GM15510 (cell line): Measurements from ENCODE around the gene MIB1.

Experiments
- POLR2A ChIP-seq: IDR thresholded peaks from 3 replicates; pipeline ENCODE4 v1.6.1; 2011; ENCODE audit warnings: borderline replicate concordance; ENCODE audit not compliant: insufficient read length; ENCODE audit errors: extremely low read depth

Gene MIB1

DNA sequence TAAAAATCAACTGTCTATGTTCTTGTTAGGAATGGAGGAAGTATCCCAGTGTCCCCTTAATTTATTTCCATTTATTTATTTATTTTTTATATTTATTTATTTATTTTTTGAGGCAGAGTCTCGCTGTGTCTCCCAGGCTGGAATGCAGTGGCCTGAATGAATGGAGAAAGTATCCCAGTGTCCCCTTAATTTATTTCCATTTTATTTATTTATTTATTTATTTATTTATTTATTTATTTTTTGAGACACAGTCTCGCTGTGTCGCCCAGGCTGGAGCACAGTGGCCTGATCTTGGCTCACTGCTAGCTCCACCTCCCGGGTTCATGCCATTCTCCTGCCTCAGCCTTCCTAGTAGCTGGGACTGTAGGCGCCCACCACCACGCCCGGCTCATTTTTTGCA is 34.1 kb downstream of the MIB1 start:
- no peak for TF ChIP-seq POLR2A

DNA sequence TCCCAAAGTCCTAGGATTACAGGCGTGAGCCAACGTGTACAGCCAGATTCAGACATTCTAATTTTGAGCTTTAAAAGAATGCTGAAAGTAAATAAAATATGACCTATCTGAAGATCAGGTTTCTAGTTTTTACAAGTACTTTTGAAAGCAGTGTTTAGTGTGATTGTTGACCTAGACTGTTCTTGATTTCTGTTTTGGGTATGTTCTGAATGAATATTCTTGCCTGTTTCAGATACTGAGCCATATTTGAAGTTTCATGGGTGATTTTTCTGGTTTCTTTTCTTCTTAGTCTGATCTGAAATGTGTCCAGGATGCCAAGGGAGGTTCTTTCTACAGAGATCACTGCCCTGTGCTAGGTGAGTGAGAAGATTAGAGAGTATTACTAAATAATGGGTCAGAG is 37.2 kb downstream of the MIB1 start:
- no peak for TF ChIP-seq POLR2A

DNA sequence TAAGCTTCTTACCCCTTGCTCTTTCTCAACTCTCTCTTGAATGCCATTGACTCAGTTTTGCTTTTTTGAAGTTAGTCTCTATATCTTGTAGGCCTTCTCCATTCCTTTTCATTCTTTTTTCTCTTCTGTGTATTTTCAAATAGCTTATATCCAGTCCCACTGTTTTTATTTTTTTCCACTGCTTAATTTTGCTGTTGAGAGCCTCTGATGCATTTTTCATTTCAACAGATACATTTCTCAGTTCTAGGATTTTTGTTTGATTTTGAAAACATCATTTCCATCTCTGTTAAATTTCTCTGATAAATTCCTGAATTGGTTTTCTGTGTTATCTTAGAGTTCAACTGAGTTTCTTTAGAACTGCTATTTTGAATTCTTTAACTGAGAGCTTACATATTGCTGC is 45.9 kb downstream of the MIB1 start:
- no peak for TF ChIP-seq POLR2A

DNA sequence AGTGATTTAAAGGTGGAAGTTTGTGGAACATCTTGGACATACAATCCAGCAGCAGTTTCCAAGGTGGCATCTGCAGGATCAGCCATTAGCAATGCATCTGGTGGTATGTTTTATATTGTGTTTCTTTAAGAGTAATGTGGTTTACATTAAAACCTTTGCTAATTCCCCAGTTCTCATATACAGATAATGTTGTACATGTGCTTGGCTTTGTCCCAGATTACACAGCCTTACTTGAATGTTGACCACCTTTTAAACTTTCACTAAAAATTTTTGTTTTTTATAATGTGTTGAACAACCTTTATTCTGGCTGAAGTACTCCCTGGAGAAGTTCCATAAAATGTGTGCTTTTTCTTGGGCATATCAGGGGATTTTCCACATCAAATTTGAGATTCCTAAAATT is 57.5 kb downstream of the MIB1 start:
- TF ChIP-seq POLR2A: no peak

GRCh38 chr18:21799721-21800120 is 59.1 kb downstream of the MIB1 start:
- TF ChIP-seq POLR2A: no peak

- no peak for TF ChIP-seq POLR2A
These were observed 62.9 kb downstream of the MIB1 start for GRCh38 chr18:21803495-21803894.

- TF ChIP-seq POLR2A: no peak
These were observed 65.3 kb downstream of the MIB1 start for GRCh38 chr18:21805771-21806366.

DNA sequence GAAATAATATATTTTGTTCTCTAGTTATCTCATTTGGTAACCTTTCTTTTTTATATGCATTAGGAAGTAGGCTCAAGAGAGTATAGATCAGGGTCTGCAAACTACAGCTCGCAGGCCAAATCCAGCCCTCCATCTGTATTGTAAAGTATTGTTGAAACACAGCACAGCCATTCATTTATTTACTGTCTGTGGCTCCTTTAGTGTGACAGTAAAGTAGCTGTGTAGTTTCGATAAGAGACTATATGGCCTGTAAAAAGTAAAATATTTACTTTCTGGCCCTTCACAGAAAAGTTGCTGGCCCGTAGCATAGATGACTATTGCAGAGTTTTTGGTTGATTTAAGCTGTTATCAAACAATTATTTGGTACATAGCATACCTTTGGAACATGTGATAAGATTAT is 67.6 kb downstream of the MIB1 start:
- TF ChIP-seq POLR2A: no peak

DNA sequence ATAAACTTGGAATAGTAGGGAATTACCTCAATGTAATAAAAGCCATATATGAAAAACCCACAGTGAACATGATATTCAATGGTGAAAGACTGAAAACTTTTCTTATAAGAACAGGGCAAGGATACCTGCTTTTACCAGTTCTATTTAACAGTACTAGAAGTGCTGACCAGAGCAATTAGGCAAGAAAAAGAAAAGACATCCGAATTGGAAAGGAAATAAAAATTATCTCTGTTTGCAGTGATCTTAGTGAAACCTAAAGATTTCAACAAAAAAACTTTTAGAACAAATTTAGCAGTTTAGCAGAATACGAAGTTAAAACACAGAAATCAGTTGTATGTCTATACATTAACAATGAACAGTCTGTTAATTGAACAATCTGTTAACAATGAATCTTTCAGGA is 69.1 kb downstream of the MIB1 start:
- no peak for TF ChIP-seq POLR2A

GRCh38 chr18:21815101-21815500 is 74.5 kb downstream of the MIB1 start:
- TF ChIP-seq POLR2A: no peak

DNA sequence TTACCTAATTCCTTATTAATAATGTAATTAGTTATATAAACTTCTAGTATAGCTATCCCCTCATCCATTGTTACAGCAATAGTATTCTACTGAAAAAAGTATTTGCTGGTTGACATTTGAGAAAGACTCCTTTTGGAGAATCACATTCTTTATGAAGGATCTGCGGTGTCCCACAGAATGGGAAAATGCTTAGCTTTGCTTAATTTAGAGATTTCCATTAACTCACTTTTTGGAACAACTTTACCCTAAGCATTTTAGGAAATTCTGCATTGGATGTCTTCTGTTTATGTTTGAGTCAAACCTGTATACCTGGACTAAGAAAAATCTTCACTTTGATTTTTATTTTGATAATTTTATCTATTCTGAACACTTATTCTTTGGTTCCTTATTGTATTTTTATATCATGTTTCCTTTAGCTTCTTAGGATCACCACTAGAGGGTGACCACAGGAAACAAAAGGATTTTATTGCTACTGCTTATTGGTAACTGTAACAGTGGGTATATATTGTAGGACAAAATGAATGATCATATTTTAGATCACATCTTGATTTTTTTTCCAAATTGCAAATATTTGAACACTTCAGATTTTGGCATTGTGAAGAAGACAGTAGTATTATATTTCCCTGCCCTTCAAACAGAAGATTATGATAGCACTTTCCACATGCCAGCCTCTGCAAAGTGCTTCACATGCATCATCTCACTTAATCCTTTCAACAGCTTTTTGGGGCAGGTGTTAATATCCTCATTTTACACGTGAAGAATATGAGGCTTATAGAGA is 79.6 kb downstream of the MIB1 start:
- TF ChIP-seq POLR2A: no peak

GRCh38 chr18:21820811-21821143 is 80.2 kb downstream of the MIB1 start:
- TF ChIP-seq POLR2A: no peak

DNA sequence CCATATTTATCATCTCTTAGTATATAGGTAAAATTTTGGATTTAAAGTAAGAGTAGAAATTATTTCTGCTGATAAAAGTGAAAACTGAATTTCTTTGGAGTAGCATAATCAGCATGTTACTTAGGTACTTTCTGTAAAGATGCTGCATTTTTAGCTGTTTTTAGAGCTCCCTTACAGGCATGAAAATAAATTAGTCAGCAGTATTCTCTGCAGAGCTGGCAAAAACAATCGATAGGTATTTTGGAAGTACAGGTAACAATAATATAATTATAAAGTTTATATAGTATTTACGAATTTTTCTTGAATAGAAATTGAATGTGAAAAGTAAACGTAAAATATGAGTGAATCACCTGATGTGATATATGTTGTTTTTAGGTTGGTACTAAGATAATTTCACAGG is 83.3 kb downstream of the MIB1 start:
- no peak for TF ChIP-seq POLR2A

DNA sequence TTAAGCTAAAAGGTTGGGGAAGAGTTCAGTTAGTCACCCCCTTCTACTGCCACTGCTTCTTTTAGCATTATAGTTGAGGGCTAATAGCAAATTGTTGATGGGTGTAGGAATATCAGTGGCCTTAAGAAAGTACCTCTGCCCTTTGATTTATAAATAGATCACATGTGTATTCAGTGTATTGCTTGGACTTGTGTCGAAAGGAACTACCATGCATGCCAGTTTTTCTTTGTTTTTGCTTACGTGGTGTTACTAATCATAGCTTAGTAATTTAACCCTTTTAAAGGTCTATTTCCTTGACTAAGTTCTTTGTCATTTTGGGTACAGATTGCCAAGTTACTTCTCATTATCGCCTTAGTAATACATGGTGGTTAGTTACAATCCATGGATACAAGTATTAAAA is 85.6 kb downstream of the MIB1 start:
- TF ChIP-seq POLR2A: no peak

GRCh38 chr18:21826641-21827302 is 86.2 kb downstream of the MIB1 start:
- TF ChIP-seq POLR2A: no peak

- no peak for TF ChIP-seq POLR2A
These were observed 89.9 kb downstream of the MIB1 start for GRCh38 chr18:21830532-21830931.
